Mucosa of descending colon (tissue), 3 donors: ENCODE measurements around the gene CELF5. TPM values are rescaled to one million over a fixed set of nuclear protein-coding genes. Genes with fewer than 3 reads are reported as not detected.

ENCODE experiments used
- ATAC-seq: fragments of 200-7000 bp; cut with Tn5 transposase; one replicate; pipeline ENCODE4 v1.9.1; 2020; ENCODE audit warnings: mild to moderate bottlenecking, moderate library complexity
- DNase-seq, 3 donors: peaks; one replicate each; pipeline ENCODE4 v3.0.0-alpha.2; 2020
- H3K36me3 ChIP-seq: fragments of 200-600 bp; one replicate; pipeline ENCODE4 v1.8.0; 2021; ENCODE audit warnings: low read depth, mild to moderate bottlenecking
- H3K4me1 ChIP-seq: fragments of 200-600 bp; one replicate; pipeline ENCODE4 v1.8.0; 2021; ENCODE audit warnings: low read depth, mild to moderate bottlenecking
- H3K4me3 ChIP-seq: fragments of 200-600 bp; one replicate; pipeline ENCODE4 v1.8.0; 2021; ENCODE audit warnings: mild to moderate bottlenecking
- H3K9me3 ChIP-seq: fragments of 200-600 bp; one replicate; pipeline ENCODE4 v1.8.0; 2021; ENCODE audit warnings: mild to moderate bottlenecking
- CTCF ChIP-seq: fragments of 200-600 bp; IDR thresholded peaks from one replicate; pipeline ENCODE4 v1.8.0; 2022; ENCODE audit warnings: antibody characterized with exemption, mild to moderate bottlenecking
- intact Hi-C, 2 donors: fragments of 100-400 bp; cut with DNase I in 1 of 2; cut with micrococcal nuclease in 1 of 2; formaldehyde crosslinking; loops; one replicate each; pipeline versions ENCODE4 v1.11.0 to v1.11.1; 2022; cut with DNase I, micrococcal nuclease
- total RNA-seq, 3 donors: library from RNA; stranded (reverse); fragmentation: NEBNext Ultra II Directional in 2 of 3; extraction: Animal tissue kit (Norgen Biotek cat#: 25700) in 2 of 3; gene quantifications; one replicate each; pipeline versions ENCODE4 v1.2.1 to v1.2.4, GENCODE V29; 2021 to 2023
- donor health status: DM: no; HTN: no; CAD: no; lungs with moderate emphysema.
- donor health status: DM: no; HTN: no; CAD: no.
- donor health status: DM: no; HTN: yes; CAD: no.

CELF5 gene
- total RNA-seq, 3 donors from 2014 or later: 0.75 to 2.7 (median 0.79) TPM

DNA sequence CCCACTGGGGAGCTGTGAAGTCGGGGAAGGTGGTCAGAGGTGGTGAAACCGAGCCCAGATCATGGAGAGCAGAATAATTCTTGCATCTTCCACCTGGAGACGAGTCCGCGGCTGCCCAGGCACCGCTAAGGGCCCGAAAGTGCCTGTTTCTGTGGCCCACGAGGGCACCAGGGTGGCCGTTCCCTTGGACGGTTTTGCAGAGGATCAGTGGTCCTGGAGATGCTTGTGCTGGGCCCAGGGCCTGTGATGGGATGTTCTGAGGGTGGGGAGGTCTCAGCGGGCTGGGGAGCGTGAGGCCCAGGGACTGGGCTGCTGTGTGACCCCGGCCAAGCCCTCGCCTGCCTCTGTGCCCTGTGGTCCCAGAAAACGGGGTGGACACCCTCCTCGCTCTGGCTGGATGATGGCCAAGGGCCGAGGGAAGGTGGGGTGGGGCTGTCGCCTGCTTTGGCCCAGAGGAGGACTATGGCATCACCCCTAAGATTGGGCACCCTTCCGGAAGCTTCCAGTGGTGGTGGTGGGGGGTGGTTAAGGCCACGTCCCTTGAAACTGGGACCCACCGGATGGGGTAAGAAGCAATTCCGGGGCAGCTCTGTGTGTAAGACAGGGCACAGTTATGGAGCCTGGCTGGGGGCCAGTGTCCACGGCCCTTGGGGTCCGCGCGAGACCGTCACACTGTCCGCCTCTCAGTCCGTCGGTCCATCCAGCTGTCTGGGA is 90.7 kb downstream of the CELF5 start:
- ATAC-seq (no peak), DNase-seq (no peak)
- TF ChIP-seq CTCF: no peak
- Histone ChIP-seq H3K4me3 (no peak overlapping the region), H3K9me3 (no peaks in the 10 kb centered on the region), H3K4me1 (no peaks in the 10 kb centered on the region), H3K36me3 (no peaks in the 10 kb centered on the region)
- intact Hi-C loops: no loop called here

- no peak overlapping the region for H3K4me3 ChIP-seq
- no peaks in the 10 kb centered on the region for H3K9me3 ChIP-seq
- no peak for ATAC-seq
- H3K4me1 ChIP-seq: no peaks in the 10 kb centered on the region
- no peak for TF ChIP-seq CTCF
- no peaks in the 10 kb centered on the region for H3K36me3 ChIP-seq
- intact Hi-C loops: no loop called here
- no peak for DNase-seq
Observed at GRCh38 chr19:3315676-3315973, 91.2 kb downstream of the CELF5 start.

GRCh38 chr19:3316132-3316648 is 91.7 kb downstream of the CELF5 start:
- no peak for TF ChIP-seq CTCF

GRCh38 chr19:3316659-3317207 is 92.3 kb downstream of the CELF5 start:
- H3K36me3 ChIP-seq: no peaks in the 10 kb centered on the region
- DNase-seq (no peak), ATAC-seq (no peak)
- no peak for TF ChIP-seq CTCF
- intact Hi-C loops: no loop called here
- no peaks in the 10 kb centered on the region for H3K4me1 ChIP-seq
- H3K4me3 ChIP-seq: no peak overlapping the region
- H3K9me3 ChIP-seq: no peaks in the 10 kb centered on the region

More at GRCh38 chr19:3316132-3316648, 91.7 kb downstream of the CELF5 start:
- Histone ChIP-seq H3K4me1 (no peaks in the 10 kb centered on the region), H3K9me3 (no peaks in the 10 kb centered on the region), H3K4me3 (no peak overlapping the region), H3K36me3 (no peaks in the 10 kb centered on the region)
- ATAC-seq: no peak
- no peak for DNase-seq
- intact Hi-C loops: no loop called here

DNA sequence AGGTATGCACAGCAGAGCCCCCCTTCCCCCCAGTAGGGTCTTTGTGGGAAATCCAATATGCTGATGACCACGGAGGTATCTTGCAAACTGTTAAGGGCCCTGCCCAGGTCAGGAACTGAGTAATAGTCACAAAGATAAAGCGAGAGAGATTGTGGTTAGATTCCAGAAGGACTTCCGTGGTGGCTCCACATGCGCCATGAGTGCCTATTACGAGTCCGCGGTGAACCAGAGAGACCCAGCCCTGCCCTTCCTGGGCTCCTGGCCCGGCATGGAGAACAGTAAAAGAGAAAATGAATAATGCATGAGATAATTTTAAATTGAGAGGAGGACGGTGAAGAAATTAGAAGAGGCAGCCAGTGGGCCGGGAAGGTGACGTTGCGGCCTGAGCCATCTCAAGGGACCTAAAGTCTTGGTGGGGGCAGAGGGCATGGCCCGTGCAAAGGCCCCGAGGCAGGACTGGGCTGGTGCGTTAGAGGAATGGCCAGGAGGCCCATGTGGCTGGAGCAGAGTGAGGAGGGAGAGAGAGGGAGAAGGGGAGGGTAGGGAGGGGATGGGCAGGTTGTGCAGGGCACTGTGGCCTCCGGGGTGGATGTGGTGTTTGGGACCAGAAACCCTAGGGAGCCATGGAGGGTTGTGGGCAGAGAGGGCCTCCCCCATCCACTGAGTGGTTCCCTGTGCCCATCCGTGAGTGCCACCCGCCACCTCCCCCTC is 95.3 kb downstream of the CELF5 start:
- DNase-seq (no peak), ATAC-seq (no peak)
- TF ChIP-seq CTCF: no peak
- no peaks in the 10 kb centered on the region for H3K4me1 ChIP-seq
- H3K9me3 ChIP-seq: no peaks in the 10 kb centered on the region
- no peak overlapping the region for H3K4me3 ChIP-seq
- intact Hi-C loops: no loop called here
- no peaks in the 10 kb centered on the region for H3K36me3 ChIP-seq
